Thoracic aorta (tissue), 2 donors: ENCODE results near the gene SAXO2. TPM values are rescaled to one million over a fixed set of nuclear protein-coding genes. Genes with fewer than 3 reads are reported as not detected.
A peak's percentile ranks its signal among the peaks of the same experiment; 100 is the strongest.
"Not testable (repeated sequence)": the region's sequence is repeated elsewhere in the genome, so short reads cannot be mapped to it uniquely, and the experiment has no call there.

Experiments used
- ATAC-seq: fragments of 150-250 bp; one replicate; pipeline ENCODE4 v1.8.0; 2017; ENCODE audit warnings: low read depth; ENCODE audit not compliant: insufficient number of reproducible peaks, low FRiP score
- DNase-seq: peaks from one replicate; pipeline ENCODE4 v3.0.0-alpha.2; 2020; ENCODE audit warnings: low spot score
- H3K27ac ChIP-seq, 2 donors: fragments of 200-600 bp; sonication (generic); 1 replicate in 1 of 2; 2 replicates in 1 of 2; pipeline ENCODE4 v1.5.1; 2016; ENCODE audit warnings: mild to moderate bottlenecking in 2 of 2, moderate library complexity in 2 of 2
- H3K27me3 ChIP-seq: fragments of 200-600 bp; sonication (generic); replicated peaks from 2 replicates; pipeline ENCODE4 v1.6.0; 2016; ENCODE audit warnings: mild to moderate bottlenecking; ENCODE audit not compliant: insufficient read depth
- H3K36me3 ChIP-seq: fragments of 200-600 bp; sonication (generic); one replicate; pipeline ENCODE4 v1.5.1; 2016
- H3K4me1 ChIP-seq, 2 donors: fragments of 200-600 bp; sonication (generic); 1 replicate in 1 of 2; 2 replicates in 1 of 2; pipeline versions ENCODE4 v1.5.1 to v1.6.0; 2016; ENCODE audit warnings: low read depth in 2 of 2, mild to moderate bottlenecking in 1 of 2; ENCODE audit not compliant: control insufficient read depth in 1 of 2
- H3K4me3 ChIP-seq: fragments of 200-600 bp; sonication (generic); 2 replicates; pipeline ENCODE4 v1.5.1; 2016; ENCODE audit warnings: mild to moderate bottlenecking
- H3K9me3 ChIP-seq: fragments of 200-600 bp; sonication (generic); 2 replicates; pipeline ENCODE4 v1.5.1; 2016
- total RNA-seq, 2 donors: library from RNA; depleted of rRNA; stranded (reverse); fragments of >200 nt; gene quantifications; one replicate each; pipeline versions ENCODE4 v1.1.0 to v1.2.3, GENCODE V29; 2016
- TF ChIP-seq, protein P1 (sequence below): fragments of 200-600 bp; sonication (generic); IDR thresholded peaks from one replicate; pipeline ENCODE4 v1.5.1; 2019; ENCODE audit warnings: antibody characterized with exemption

The SAXO2 gene
- total RNA-seq, 2 donors from 2014 or later, result not detected

DNA sequence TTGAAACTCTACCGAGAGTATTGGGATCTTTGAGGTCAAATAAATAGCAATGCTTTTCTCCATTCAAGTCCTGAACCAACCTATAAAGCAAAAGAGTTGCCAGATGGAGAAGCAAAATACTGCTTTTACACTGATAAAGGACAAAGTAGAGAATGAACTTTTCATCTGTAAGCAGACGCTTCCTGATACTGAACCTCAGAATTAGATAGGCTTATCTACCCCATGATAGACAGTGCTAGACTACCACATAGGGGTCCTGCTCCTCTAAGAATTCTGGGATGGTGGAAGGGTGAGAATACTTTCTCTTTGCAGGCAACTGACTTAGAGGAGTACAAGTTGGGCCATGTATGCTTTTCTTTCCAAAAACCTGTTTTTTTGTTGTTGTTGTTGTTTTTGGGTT, 9.5 kb downstream of the SAXO2 start:
- DNase-seq (no peak), ATAC-seq (no peak)
- H3K4me3 ChIP-seq, result no peak overlapping the region
- TF ChIP-seq, protein P1, sequence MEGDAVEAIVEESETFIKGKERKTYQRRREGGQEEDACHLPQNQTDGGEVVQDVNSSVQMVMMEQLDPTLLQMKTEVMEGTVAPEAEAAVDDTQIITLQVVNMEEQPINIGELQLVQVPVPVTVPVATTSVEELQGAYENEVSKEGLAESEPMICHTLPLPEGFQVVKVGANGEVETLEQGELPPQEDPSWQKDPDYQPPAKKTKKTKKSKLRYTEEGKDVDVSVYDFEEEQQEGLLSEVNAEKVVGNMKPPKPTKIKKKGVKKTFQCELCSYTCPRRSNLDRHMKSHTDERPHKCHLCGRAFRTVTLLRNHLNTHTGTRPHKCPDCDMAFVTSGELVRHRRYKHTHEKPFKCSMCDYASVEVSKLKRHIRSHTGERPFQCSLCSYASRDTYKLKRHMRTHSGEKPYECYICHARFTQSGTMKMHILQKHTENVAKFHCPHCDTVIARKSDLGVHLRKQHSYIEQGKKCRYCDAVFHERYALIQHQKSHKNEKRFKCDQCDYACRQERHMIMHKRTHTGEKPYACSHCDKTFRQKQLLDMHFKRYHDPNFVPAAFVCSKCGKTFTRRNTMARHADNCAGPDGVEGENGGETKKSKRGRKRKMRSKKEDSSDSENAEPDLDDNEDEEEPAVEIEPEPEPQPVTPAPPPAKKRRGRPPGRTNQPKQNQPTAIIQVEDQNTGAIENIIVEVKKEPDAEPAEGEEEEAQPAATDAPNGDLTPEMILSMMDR, result no peak
- H3K27me3 ChIP-seq, result no peaks in the 10 kb centered on the region
- H3K9me3 ChIP-seq, result no peaks in the 10 kb centered on the region
- H3K27ac ChIP-seq, result no peak overlapping the region
- H3K4me1 ChIP-seq, result no peaks in the 10 kb centered on the region
- H3K36me3 ChIP-seq, result no peaks in the 10 kb centered on the region

DNA sequence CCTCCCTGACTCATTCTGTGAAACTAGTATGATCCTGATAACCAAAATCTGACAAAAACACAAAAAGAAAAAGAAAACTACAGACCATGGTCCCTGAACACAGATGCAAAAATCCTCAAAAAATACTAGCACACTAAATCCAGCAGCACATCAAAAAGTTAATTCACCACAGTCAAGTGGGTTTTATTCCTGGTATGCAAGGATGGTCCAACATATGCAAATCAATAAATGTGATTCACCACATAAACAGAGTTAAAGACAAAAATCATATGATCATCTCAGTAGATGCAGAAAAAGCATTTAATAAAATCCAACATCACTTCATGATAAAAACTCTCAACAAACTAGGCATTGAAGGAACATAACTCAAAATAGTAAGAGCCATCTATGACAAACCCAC, 12.8 kb downstream of the SAXO2 start:
- no peak overlapping the region for H3K27ac ChIP-seq
- H3K27me3 ChIP-seq, result no peaks in the 10 kb centered on the region
- no peak overlapping the region for H3K4me3 ChIP-seq
- DNase-seq (no peak), ATAC-seq (no peak)
- no peaks in the 10 kb centered on the region for H3K36me3 ChIP-seq
- no peaks in the 10 kb centered on the region for H3K4me1 ChIP-seq
- H3K9me3 ChIP-seq, result no peaks in the 10 kb centered on the region
- TF ChIP-seq, protein P1, result no peak

GRCh38 chr15:82281276-82281675, 18.7 kb downstream of the SAXO2 start:
- H3K4me3 ChIP-seq, H3K27ac ChIP-seq, H3K4me1 ChIP-seq, ATAC-seq, H3K27me3 ChIP-seq, H3K9me3 ChIP-seq, DNase-seq, H3K36me3 ChIP-seq: not testable (repeated sequence)
- TF ChIP-seq, protein P1, result peak; percentile 15

GRCh38 chr15:82282386-82282785, 19.8 kb downstream of the SAXO2 start:
- H3K9me3 ChIP-seq, H3K4me1 ChIP-seq, H3K4me3 ChIP-seq, H3K36me3 ChIP-seq, H3K27ac ChIP-seq, ATAC-seq, DNase-seq, H3K27me3 ChIP-seq: not testable (repeated sequence)

DNA sequence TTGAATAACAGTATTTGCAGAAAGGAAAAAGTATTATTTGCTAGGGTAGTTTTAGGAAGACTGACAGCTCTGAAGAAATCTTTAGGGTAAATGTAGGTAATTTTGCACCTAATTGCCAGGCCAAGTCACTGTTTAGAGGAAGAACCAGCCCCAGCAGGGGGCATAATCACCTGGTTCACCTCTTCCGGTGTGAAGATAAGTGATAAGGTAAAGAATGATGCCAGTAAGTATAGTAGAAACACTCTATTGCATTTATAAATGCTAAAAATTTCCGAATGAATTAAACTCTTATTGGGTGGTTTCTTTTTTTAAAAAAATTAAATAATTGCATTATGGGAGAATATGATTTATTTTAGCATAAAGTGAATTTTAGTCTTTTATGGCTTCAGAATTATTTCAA, 21.8 kb downstream of the SAXO2 start:
- H3K9me3 ChIP-seq, DNase-seq, H3K36me3 ChIP-seq, H3K27ac ChIP-seq, H3K4me3 ChIP-seq, ATAC-seq, H3K4me1 ChIP-seq, H3K27me3 ChIP-seq: not testable (repeated sequence)

- H3K9me3 ChIP-seq, H3K27ac ChIP-seq, ATAC-seq, H3K36me3 ChIP-seq, H3K4me1 ChIP-seq, H3K4me3 ChIP-seq, DNase-seq, H3K27me3 ChIP-seq: not testable (repeated sequence)
These were observed 23.9 kb downstream of the SAXO2 start for GRCh38 chr15:82286475-82286874.

GRCh38 chr15:82288202-82288601, 25.6 kb downstream of the SAXO2 start:
- not testable (repeated sequence) for H3K9me3 ChIP-seq, ATAC-seq, H3K27me3 ChIP-seq, H3K4me3 ChIP-seq, H3K36me3 ChIP-seq, DNase-seq, H3K27ac ChIP-seq, H3K4me1 ChIP-seq
